Measurements from ENCODE around the gene COL8A1.

The COL8A1 gene

DNA sequence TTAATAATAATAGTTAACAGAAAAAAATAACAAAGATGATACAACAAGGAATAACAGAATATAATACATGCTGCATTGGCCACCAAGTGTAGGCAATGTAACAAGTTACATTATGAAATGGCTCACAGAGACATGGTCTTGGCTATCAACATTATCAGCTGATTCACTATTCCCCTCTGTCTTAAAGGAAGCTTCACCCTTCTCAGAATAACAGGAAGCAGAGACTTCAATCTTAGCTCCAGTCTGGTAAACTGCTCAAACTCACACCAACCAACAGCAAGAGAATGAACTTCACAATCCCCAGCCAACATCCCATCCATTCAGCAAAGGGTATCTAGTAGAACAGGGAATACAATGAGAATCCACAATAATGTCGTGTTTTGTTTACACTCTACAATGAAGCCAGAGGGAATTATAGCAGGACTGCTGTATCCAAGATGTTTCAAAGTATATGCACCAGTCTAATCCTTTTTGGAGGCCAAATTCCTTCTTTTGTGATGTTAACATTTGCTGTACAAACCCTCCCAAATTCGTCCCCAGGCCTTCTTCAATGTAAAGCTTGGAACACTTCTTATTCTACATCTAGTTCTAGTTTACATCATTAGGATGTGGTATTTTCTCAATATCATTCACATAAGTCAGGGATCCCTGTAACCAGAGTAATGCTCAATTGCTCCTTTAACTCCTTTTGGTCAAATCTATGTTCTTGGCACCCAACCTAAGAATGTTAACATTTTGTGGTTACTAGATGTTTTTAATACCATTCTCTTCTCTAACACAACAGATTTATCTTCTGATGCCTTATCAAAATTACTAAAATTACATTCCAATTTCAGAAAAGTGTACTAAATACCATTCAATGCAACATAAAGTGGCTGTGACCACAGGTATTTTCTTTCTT, 126.9 kb downstream of the COL8A1 start:
- no peak for DNase-seq

DNA sequence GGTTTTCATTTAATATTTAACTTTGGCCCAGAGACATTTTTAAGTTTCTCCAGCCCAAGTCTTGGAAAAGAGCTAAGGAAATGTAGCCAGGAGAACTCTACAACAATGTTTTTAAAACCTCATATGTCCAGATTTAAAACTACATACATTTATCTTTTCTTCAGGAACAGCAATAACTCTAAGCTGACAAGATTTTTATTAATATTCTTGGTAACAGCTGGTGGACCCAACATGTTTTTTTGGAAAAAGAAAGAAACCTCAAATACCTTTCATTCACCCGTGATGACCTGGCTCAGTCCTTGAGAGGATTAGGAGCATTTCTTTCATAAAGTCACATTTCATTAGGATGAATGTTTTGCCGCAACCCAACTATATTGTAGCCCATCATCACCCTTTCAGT, 128.9 kb downstream of the COL8A1 start:
- DNase-seq = no peak

DNA sequence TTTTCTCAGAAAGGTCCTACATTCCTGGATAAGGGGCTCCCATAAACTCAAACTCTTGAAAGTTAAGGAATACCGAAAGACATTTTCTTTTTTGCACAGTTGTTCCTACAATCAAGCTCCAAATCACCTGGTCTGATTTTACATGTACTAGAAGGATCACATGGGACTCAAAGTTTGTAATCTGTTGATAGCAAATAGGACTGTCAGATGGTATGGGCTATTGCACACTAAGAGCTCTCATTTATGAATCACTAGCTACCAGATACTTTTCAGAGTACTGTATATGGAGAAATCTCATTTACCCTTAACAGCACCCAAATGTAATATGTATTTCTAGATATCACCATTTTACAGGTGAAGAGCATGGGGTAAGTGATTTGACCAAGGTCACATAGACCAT, 129.7 kb downstream of the COL8A1 start:
- DNase-seq = no peak

DNA sequence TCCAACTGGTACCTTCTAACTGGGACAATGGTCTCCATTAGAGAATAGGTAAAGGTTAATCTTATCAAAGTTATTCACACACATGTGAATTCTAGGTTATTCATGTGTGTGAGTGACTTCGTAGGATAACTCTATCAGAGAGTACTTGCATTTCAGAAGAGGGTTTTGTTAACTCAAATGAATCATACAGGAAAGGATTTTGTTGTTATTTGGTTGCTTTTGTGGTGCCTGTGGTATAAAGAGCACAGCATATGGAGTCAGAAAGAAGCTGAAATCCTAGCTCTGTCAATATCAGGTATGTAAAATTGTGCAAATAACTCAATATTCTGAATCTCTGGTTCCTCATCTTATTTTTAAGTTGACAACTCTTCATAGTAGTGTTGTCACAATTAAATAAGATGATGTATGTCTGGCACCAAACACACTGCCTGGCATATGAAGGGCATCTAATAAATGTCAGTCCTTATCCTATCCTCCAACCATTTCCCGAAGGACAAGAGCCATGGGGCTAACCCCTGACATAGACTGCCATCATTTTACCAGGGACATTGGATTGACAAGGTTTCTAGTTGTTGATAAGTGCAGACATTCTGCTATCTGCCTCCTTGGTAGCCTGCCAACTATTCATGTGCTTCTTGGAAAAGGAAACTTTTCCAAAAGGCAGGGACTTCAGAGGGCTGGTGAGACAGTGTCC, 130.6 kb downstream of the COL8A1 start:
- no peak for DNase-seq

DNA sequence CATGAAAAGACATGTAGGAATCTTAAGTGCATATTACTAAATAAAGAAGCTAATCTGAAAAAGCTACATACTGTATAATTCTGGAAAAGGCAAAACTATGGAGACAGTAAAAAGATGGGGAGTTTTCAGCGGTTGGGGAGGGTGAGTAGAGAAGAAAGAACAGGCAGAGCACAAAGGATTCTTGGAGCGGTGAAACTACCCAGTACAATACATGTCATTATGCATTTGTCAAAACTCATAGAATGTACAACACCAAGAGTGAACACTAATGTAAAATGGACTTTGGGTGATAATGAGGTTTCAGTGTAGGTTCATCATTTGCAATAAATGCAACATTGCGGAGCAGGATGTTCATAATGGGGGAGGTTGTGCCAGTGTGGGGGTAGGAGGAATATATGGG, 133.8 kb downstream of the COL8A1 start:
- no peak for DNase-seq

DNA sequence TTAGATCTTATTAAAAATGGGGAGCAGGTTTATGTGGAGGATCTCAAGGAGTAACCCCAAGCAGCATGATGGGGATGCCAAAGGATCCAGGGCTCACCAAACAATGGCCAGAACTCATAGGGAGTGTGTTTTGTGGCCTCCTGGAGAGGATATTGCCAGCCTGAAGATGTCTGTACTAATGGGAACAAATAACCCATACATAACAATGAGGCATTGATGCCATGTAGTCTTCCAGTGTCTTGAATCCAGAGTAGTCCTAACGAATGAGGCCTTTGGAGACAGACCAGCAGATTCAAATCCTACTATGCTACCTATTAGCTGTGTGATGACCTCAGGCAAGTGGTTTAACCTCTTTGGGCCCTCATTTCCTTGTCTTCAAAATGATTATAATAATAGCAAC, 134.3 kb downstream of the COL8A1 start:
- DNase-seq = no peak

DNA sequence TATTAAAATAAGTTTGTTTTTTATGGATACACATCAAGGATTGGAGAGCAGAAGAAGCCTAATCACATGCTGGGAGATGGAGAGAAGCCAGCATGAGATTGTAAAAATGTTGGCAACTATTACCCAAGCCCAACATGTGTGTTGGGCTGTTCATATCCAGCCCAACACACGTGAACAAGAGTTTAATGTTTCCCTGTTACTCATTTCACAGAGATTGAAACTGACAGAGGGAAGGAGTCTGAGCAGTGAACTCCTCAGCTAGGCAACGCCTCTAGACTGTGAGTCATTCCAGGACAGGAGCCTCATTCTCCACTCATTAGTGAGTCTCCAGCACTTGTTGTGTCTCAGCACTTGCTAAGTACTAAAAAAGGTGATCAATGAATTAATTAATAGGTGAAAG, 136.1 kb downstream of the COL8A1 start:
- DNase-seq = no peak

DNA sequence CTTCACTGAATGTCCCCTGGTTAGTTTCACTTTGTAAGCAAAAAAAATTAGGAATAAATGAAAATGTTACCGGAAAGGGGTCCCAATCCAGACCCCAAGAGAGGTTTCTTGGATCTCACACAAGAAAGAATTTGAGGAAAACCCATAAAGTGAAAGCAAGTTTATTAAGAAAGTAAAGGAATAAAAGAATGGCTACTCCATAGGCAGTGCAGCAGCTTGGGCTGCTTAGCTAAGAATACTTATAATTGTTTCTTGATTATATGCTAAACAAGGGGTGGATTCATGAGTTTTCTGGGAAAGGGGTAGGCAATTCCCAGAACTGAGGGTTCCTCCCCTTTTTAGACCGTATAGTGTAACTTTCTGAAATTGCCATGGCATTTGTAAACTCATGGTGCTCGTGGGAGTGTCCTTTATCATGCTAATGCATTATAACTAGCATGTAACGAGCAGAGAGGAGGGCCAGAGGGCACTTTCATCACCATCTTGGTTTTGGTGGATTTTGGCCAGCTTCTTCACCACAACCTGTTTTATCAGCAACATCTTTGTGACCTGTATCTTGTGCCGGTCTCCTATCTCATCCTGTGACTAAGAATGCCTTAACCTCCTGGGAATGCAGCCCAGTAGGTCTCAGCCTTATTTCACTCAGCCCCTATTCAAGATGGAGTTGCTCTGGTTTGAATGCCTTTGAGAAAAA, 138.3 kb downstream of the COL8A1 start:
- no peak for DNase-seq

DNA sequence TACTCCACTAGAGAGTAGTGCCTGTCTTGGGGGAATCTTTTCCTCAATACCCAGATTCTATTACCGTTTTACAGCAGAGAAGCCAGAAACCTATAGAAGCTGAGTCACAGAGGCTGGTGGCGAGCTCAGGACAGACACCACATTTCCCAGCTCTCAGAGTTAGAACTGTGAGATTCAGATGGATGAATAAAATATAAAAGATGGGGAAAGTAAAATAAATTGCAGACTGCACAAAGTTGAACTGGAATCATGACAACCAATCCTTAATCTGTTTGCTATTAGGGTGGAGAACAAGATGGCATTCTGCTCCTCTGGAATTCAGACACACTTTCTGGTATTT, 138.8 kb downstream of the COL8A1 start:
- DNase-seq = no peak

DNA sequence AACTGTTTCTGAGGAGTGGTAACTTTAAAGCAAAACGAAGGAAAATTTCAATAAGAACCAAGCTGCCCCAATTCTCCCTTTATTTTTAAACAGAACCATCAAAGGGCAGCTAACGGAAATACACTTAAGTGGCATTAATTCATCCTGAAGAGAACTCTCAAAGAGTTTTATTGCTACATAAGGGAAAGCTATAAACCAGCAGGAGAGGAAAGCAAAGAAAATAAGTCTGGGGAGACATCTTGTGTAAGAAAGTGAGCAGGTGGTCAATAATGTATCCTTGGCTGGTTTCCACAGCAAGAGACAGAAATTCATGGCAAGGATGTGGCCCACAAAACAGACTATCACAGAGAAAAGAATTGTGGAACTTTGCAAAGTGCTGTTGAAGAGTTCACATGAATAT, 139.3 kb downstream of the COL8A1 start:
- no peak for DNase-seq

DNA sequence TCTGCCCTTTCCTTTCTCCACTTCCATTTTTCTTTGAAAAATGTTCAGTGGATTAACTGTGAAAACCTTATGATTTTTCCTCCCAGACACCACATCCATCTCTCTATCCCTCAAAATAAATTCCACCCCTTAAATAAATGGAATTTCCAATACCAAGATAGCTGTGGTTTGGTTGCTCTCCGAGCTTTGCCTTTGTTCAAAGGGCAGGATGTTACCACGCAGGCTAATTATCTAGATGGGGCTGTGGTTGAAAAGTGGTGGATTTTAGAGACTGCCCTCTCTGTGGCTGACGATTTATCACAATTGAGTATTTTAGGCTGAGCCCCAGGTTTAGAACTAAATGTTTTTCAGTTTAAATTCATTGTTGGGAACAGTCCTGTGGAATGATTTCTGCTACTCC, 142.4 kb downstream of the COL8A1 start:
- no peak for DNase-seq

DNA sequence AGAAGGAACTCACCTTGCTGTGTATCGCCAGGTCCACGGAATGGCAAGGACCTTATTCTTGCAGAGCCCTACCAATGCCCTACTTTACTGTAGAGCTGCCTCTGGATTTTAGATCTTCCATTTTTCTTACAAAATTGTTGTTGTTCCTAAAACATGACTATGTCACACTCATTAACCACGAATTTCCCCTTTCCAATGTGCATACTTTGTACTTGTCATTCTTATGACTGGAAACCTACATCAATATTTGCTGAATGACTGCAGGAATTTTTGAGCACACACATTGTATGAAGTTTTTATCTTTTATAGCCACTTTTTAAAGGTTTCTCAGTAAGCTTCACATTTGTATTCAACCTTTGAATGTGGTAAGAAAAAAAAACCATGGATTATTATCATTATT, 143.4 kb downstream of the COL8A1 start:
- DNase-seq = no peak

DNA sequence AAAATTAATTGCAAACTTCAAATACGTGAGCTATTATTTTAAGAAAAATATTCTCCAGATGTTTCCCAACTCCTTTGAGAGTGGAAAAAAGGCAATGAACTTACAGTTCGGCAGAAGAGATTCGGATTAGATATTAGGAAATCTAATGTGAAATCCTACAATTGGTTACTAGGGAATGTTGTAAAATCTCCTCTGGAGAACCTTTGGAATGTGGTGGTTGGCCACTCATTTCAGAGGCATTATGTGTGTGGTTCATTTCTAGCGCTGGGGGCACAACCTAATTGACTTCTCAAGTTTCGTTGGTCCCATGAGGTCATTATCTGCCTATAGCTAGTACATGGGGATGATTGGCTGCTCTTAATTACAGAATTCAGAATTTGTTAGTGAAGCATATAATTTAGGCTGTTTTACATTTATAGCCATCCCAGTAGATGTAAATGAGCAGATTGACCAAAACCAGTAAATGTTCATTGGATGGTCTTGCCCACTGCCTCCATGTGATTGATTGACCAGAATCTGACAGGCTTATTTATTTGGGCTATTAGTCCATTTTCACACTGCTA, 144.7 kb downstream of the COL8A1 start:
- no peak for DNase-seq

DNA sequence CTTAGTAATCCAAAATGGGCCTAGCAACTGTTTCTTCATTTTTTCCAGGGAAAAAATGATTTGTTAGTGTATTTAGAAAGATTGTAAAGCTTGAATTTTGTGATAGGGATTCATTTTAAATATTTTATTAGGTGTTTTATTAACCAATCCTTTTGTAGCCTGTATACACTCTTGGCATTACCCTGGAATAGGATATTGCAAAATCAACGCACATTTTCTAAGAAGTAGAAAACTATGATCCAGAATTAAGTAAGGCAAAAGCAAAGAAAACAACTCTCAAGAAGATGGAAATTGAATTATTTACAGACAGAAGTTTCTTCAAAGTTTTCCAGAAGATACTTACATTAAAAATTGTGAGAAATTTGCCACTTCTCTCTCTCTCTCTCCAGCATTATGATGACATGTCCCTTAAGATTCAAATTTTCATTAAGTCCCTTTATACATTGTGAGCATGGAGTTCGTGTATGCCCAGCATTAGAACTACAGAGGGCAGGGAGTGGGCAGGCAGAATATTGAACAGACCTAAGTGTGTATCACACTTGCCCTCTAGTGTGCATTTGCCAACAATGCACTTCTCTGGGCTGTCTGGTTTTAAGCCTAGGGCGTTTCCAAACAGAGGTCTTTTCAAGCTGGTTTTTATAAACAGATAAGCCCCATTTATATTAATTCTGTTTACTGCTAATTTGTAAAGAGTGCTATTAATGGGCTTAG, 150.8 kb downstream of the COL8A1 start:
- peak; percentile 16 for DNase-seq

DNA sequence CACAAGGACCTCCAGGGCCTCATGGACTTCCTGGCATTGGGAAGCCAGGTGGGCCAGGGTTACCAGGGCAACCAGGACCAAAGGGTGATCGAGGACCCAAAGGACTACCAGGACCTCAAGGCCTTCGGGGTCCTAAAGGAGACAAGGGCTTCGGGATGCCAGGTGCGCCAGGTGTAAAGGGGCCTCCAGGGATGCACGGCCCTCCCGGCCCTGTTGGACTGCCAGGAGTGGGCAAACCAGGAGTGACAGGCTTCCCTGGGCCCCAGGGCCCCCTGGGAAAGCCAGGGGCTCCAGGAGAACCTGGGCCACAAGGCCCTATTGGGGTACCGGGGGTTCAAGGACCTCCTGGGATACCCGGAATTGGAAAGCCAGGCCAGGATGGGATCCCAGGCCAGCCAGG, 156.1 kb downstream of the COL8A1 start:
- DNase-seq = no peak

DNA sequence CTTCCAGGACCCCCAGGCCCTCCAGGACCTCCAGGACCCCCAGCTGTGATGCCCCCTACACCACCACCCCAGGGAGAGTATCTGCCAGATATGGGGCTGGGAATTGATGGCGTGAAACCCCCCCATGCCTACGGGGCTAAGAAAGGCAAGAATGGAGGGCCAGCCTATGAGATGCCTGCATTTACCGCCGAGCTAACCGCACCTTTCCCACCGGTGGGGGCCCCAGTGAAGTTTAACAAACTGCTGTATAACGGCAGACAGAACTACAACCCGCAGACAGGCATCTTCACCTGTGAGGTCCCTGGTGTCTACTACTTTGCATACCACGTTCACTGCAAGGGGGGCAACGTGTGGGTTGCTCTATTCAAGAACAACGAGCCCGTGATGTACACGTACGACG, 157.2 kb downstream of the COL8A1 start:
- DNase-seq = no peak

DNA sequence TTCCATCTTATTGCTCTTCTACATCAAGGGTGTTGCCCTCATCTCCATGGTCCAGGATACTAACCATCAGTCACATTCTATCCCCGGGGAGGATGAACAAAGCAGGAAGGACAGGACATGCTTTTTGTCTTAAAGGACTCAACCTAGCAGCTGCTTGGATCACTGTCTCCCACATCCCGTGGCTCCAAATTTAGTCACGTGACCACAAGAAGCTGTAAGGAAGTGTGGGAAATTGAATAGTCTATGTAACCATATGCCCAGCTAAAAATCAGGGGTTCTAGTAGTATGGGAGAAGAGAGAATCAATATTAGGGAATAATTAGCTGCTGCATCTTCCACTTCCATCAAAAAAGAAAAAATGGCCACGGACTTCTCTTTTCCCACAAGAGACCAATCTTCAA, 161.0 kb downstream of the COL8A1 start:
- no peak for DNase-seq

DNA sequence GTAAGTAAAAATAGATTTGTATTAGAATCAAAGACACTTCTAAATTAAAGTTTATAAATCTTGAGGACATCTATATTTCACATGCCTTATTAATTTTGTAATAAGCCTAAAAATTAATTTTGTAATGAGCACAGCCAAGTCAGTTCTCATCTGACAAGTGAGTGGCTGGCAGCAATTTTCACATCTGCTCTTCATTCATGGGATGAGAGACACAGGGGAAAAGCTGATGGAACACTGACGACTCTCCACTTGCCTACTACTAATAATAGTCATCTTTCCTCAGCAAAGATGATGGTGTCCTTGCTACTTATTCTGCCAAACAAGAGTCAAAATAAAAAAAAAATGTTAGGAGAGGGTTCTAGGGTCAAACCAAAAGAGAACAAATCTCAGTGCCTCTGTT, 164.9 kb downstream of the COL8A1 start:
- no peak for DNase-seq

DNA sequence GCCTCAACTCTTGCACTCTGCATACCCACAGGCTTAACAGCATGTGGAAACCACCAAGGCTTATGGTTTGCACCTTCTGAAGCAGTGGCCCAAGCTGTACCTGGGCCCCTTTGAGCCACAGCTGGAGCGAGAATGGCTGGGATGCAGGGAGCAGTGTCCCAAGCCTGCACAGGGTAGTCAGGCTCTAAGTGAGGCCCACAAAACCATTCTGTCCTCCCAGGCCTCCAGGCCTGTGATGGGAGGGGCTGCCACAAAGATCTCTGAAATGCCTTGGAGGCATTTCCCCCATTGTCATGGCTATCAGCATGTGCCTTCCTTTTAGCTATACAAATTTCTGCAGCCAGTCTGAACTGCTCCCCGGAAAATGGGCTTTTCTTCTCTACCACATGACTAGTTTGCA, 166.8 kb downstream of the COL8A1 start:
- DNase-seq = no peak

DNA sequence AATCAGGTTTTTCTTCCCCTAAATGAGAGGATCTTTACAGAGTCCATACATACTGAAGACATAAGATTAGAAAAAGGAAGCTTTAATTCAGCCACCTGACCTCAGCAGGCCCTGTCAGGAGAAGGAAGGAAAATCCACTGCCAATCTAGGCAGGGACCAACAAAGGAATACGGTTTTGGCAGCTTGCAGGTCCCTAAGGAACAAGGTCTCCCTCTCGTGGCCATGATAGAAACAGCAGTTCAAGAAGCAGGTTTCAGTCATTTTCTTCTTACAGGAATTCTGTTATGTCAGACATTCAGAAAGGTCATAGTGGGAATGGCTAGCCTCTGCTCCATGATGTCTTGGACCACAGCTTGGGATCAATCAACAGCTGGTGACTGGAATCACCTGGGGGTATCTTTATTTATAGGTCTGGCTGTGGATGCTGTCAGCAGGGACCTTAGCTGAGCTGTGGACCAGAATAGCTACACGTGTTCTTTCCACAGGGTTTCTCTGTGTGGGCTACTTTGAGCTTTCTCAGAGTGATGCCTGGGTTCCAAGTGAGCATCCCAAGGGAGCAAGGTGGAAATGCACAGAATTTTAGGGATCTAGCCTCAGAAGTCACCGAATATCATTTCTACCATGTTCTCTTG, 169.9 kb downstream of the COL8A1 start:
- peak; percentile 43 for DNase-seq

DNA sequence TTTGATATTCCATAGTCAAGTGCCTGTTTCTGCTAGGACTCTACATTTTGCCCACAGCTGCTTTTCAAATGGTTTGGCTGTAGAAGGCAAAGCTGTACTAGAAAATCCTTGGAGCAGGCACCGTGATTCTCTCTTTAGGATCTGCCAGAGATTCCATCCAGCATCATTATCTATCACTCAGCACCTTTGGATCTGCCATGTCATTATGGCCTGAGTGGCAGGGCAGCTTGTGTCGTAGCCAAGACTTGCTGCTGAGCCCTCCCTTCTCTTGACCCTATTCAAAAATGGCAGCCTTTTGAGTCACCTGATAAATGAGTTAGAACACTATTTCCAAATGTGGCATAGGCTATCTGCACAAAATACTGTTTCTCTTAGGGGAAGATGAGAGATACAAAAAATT, 171.2 kb downstream of the COL8A1 start:
- DNase-seq = no peak

DNA sequence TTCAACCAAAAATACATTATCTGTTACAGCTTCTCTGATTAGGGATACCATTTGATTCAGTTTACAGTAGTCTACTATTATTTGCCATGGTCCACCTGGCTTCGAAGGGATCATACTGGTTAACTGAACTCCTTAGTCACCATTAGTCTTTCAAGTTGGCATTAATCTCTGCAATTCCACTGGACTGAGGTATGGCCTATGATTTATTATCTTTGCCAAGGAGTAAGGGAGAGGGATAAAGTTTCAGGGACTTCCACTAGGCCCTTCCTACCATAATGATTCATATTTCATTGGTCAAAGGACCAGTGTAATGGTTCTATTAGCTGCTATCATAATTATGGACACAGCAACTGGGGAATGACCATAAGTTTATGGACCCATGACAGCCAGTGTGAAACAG, 172.0 kb downstream of the COL8A1 start:
- no peak for DNase-seq

DNA sequence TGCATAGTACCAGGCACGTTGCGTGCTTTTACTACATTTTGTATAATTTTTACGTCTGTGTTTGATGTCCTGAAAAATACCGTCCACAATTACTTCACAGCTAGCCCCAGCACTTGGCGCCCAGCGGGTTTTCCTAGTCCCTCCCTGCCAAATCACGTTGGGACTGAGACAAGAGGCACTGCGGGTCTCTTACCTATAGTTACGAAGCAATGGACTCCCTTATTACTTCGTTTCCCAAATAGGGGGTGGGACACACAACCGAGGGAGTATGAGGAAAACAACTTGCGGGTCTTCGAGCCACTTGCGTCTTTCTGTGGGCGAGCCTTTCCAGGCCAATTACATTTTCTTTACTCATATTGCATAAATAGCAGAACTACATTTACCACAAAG, 178.6 kb downstream of the COL8A1 start:
- peak; percentile 14 for DNase-seq

All from NCI-H2171 (cell line).